Astrocyte of the cerebellum (primary cell): Measurements from ENCODE around the gene ALOX12.
"Not testable (repeated sequence)": the region's sequence is repeated elsewhere in the genome, so short reads cannot be mapped to it uniquely, and the experiment has no call there.

Source experiments
- DNase-seq: peaks from one replicate; pipeline ENCODE4 v3.0.0-alpha.2; 2011; ENCODE audit warnings: low read depth
- H3K4me3 ChIP-seq: 2 replicates; pipeline ENCODE4 v1.5.1; 2011; ENCODE audit warnings: mild to moderate bottlenecking, low read depth, low read length, moderate library complexity
- CTCF ChIP-seq: IDR thresholded peaks from 2 replicates; pipeline ENCODE4 v1.5.1; 2012; ENCODE audit warnings: low read length, low read depth, moderate library complexity, mild to moderate bottlenecking; ENCODE audit errors: missing control alignments
- in situ Hi-C: cut with HindIII; loops from 2 replicates; pipeline ENCODE4 v1.10.0; 2017; ENCODE audit warnings: low sequenced_read_pairs

Gene ALOX12

GRCh38 chr17:6969323-6969726, 26.5 kb upstream of the ALOX12 start:
- no peak overlapping the region for H3K4me3 ChIP-seq
- no peak for DNase-seq
- in situ Hi-C loops, result no loop called here
- TF ChIP-seq CTCF, result no peak

GRCh38 chr17:6970992-6971391, 24.9 kb upstream of the ALOX12 start:
- no peak for TF ChIP-seq CTCF
- in situ Hi-C loops, result no loop called here
- no peak overlapping the region for H3K4me3 ChIP-seq
- no peak for DNase-seq

GRCh38 chr17:6979440-6979839, 16.4 kb upstream of the ALOX12 start:
- DNase-seq, H3K4me3 ChIP-seq, in situ Hi-C loops: not testable (repeated sequence)

GRCh38 chr17:6981426-6981825, 14.4 kb upstream of the ALOX12 start:
- TF ChIP-seq CTCF, result no peak
- in situ Hi-C loops, result no loop called here
- no peak for DNase-seq
- H3K4me3 ChIP-seq, result no peak overlapping the region

GRCh38 chr17:6985266-6985665, 10.6 kb upstream of the ALOX12 start:
- H3K4me3 ChIP-seq, result no peak overlapping the region
- TF ChIP-seq CTCF, result no peak
- in situ Hi-C loops, result no loop called here
- no peak for DNase-seq

- in situ Hi-C loops, result no loop called here
- DNase-seq, result no peak
- TF ChIP-seq CTCF, result no peak
- no peak overlapping the region for H3K4me3 ChIP-seq
These were observed 9.2 kb upstream of the ALOX12 start for GRCh38 chr17:6986676-6987075.

GRCh38 chr17:6989779-6990178, 6.1 kb upstream of the ALOX12 start:
- H3K4me3 ChIP-seq, result no peak overlapping the region
- DNase-seq, result no peak
- in situ Hi-C loops, result loop anchor here (10.0 kb wide), 1 partner anchor 75 kb away; no protein-coding TSS in a partner anchor
- TF ChIP-seq CTCF, result no peak

GRCh38 chr17:6993613-6994056, 2.2 kb upstream of the ALOX12 start:
- in situ Hi-C loops, result loop anchor here (10.0 kb wide), 1 partner anchor 79 kb away; no protein-coding TSS in a partner anchor
- not testable (repeated sequence) for DNase-seq, H3K4me3 ChIP-seq
